ENCODE measurements around the gene SH2D3A. TPM values are rescaled to one million over a fixed set of nuclear protein-coding genes. Genes with fewer than 3 reads are reported as not detected.

SH2D3A gene
- total and polyA plus RNA-seq, 7 donors = 0.66 to 42.7 (median 26.9) TPM; not detected in 3

DNA sequence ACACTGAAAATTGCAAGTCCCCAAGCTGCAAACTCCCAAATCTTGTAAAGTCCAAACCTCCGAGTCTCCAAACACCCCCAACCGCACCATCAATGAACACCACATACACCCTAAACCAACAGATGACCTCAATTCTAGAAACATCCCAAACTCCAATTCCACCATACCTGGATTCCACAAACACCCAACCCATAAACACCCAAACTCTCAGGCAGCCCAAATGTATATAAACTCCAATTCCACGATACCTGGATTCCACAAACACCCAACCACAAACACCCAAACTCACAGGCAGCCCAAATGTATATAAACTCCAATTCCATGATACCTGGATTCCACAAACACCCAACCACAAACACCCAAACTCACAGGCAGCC lies 47.3 kb downstream of the SH2D3A start:
- no peak for DNase-seq
- no peak for TF ChIP-seq POLR2AphosphoS5 (IDR thresholded peaks at IDR 0.05)
- TF ChIP-seq CTCF (IDR thresholded peaks at IDR 0.05) = no peak
- no peak for TF ChIP-seq POLR2A (IDR thresholded peaks at IDR 0.05)
- TF ChIP-seq EP300 (IDR thresholded peaks at IDR 0.05) = no peak
- Histone ChIP-seq H3K4me3 (peak overlapping the region; percentile 4 to 33 (median 25)), H3K27me3 (peaks cover 0 to 12% (median 4%) of the 10 kb centered on the region in 3 donors), H3K27ac (peak overlapping the region in 3 of 4 donors; percentile 31 to 45 (median 41)), H3K9me3 (no peaks in the 10 kb centered on the region), H3K4me1 (peaks cover 0 to 5% (median 0%) of the 10 kb centered on the region in 4 donors), H3K36me3 (no peaks in the 10 kb centered on the region)
- 92 to 95% methylated on average over 3 of the region's 3 CpGs for WGBS, 2 donors
- intact Hi-C loops (cut with DNase I) = no loop called here

- peaks cover 0 to 12% (median 4%) of the 10 kb centered on the region in 3 donors for H3K27me3 ChIP-seq
- no peaks in the 10 kb centered on the region for H3K36me3 ChIP-seq
- peak overlapping the region in 3 of 4 donors; percentile 4 to 33 (median 25) for H3K4me3 ChIP-seq
- H3K4me1 ChIP-seq = peaks cover 0 to 5% (median 0%) of the 10 kb centered on the region in 4 donors
- no peak for TF ChIP-seq POLR2A (IDR thresholded peaks at IDR 0.05)
- H3K9me3 ChIP-seq = no peaks in the 10 kb centered on the region
- H3K27ac ChIP-seq = no peak overlapping the region
- DNase-seq = no peak
- intact Hi-C loops (cut with DNase I) = no loop called here
- 79 to 86% methylated on average over 6 of the region's 6 CpGs for WGBS, 2 donors
These were observed 47.7 kb downstream of the SH2D3A start for GRCh38 chr19:6719540-6719861.

DNA sequence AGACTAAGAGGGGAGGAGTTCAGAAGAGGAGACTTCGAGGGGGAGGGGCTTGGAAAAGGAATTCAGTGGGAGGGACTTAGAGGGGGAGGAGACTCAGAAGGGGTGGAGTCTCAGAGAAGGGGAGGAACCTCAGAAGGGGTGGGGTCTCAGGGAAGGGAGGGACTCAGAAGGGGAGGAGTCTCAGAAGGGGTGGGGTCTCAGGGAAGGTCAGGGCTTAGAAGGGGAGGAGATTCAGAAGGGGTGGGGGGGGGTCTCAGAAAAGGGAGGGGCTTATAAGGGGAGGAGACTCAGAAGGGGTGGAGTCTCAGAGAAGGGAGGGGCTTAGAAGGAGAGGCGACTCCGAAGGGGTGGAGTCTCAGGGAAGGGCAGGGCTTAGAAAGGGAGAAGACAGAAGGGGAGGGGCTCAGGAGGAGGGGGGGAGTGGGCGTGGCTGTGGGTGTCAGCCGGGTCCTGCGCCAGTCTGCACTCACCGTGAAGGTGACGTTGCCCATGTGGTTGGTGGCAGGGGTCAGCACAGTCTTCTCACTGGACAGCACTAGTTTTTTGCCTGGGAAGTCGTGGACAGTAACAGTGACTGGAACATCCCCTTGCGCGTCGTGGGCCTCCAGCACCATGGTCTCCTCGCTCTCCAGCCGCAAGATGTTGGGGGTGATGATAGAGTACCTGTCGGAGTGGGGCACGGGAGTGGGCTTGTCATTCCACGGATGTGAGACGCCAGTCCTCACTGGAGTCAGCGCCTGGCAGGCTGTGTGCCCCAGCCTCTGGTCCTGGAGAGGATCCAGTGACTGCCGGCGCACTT lies 48.3 kb downstream of the SH2D3A start:
- DNase-seq = peak; percentile 67
- intact Hi-C loops (cut with DNase I) = no loop called here
- peak overlapping the region in 2 of 4 donors; percentile 4 to 33 for H3K4me3 ChIP-seq

DNA sequence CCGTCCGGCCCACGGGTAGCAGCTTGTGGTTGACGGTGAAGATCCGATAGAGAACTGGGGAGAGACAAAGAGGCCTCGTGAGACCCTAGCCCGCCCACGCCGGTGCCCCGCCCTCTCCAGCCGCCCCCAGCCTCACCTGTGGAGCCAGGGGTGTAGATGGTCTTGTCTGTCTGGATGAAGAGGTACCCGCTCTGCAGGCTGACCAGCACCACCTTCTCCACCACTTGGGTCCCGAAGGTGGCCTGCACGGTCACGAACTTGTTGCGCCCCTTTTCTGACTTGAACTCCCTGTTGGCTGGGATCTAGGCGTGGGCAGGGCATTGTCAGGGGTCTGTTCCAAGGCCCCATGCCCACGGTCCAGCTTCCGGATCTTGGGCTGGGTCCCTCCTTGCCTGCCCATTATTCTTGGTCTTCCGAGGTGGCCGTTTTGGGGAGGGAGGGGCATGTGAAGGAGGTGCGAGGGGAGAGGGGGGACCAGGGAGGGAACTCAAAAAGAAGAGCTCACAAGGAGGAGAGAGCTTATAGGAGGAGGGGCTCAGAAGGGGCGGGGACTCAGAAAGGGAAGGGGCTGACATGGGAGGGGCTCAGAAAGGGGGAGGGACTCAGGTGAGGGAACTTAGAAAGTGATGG lies 49.0 kb downstream of the SH2D3A start:
- H3K27ac ChIP-seq = no peak overlapping the region
- H3K36me3 ChIP-seq = no peaks in the 10 kb centered on the region
- intact Hi-C loops (cut with DNase I) = no loop called here
- H3K9me3 ChIP-seq = no peaks in the 10 kb centered on the region
- peak; percentile 64 for DNase-seq
- H3K4me1 ChIP-seq = peaks cover 0 to 4% (median 0%) of the 10 kb centered on the region in 4 donors
- 77 to 84% methylated on average over 23 of the region's 23 CpGs for WGBS, 2 donors
- peaks cover 0 to 14% (median 4%) of the 10 kb centered on the region in 3 donors for H3K27me3 ChIP-seq
- TF ChIP-seq EP300 (IDR thresholded peaks at IDR 0.05) (no peak), POLR2AphosphoS5 (IDR thresholded peaks at IDR 0.05) (no peak), CTCF (IDR thresholded peaks at IDR 0.05) (no peak), POLR2A (IDR thresholded peaks at IDR 0.05) (no peak)
- H3K4me3 ChIP-seq = no peak overlapping the region

More for the DNA sequence above, 48.3 kb downstream of the SH2D3A start:
- Histone ChIP-seq H3K36me3 (no peaks in the 10 kb centered on the region), H3K9me3 (no peaks in the 10 kb centered on the region), H3K4me1 (peaks cover 0 to 5% (median 0%) of the 10 kb centered on the region in 4 donors), H3K27me3 (peaks cover 0 to 12% (median 4%) of the 10 kb centered on the region in 3 donors), H3K27ac (no peak overlapping the region)
- 82 to 85% methylated on average over 21 of the region's 21 CpGs for WGBS, 2 donors
- TF ChIP-seq POLR2AphosphoS5 (IDR thresholded peaks at IDR 0.05) (no peak), EP300 (IDR thresholded peaks at IDR 0.05) (no peak), POLR2A (IDR thresholded peaks at IDR 0.05) (no peak), CTCF (IDR thresholded peaks at IDR 0.05) (no peak)

DNA sequence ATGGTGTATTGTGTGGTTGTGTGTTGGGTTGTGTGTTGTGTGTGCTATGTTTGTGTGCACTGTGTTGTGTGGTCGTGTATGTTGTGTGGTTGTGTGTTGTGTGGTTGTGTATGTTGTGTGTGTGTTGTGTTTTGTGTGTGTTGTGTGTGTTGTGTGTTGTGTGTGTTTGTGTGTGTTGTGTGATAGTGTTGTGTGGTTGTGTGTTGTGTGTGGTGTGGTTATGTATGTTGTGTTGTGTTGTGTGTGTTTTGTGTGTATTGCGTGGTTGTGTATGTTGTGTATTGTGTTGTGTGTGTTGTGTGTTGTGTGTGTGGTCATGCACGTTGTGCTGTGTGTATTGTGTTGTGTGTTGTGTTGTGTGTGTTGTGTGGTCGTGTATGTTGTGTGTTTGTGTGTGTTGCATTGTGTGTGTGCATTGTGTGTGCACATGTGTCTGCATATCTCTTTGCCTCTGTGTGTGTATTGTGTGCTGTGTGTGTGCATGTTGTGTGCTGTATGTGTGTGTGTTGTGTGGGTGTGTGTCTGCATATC lies 49.7 kb downstream of the SH2D3A start:
- Histone ChIP-seq H3K36me3 (no peaks in the 10 kb centered on the region), H3K27ac (no peak overlapping the region), H3K9me3 (no peaks in the 10 kb centered on the region), H3K4me1 (no peaks in the 10 kb centered on the region), H3K27me3 (peaks cover 0 to 21% (median 4%) of the 10 kb centered on the region in 3 donors), H3K4me3 (no peak overlapping the region)
- 73 to 87% methylated on average over 4 of the region's 4 CpGs for WGBS, 2 donors
- TF ChIP-seq POLR2AphosphoS5 (IDR thresholded peaks at IDR 0.05) = no peak
- no peak for TF ChIP-seq CTCF (IDR thresholded peaks at IDR 0.05)
- no peak for TF ChIP-seq EP300 (IDR thresholded peaks at IDR 0.05)
- no peak for TF ChIP-seq POLR2A (IDR thresholded peaks at IDR 0.05)
- DNase-seq = no peak
- intact Hi-C loops (cut with DNase I) = no loop called here
